Thyroid gland (tissue), 4 donors: ENCODE data around the gene FNTB. TPM values are rescaled to one million over a fixed set of nuclear protein-coding genes. Genes with fewer than 3 reads are reported as not detected.

ENCODE experiments used
- DNase-seq, 2 donors: peaks; one replicate each; pipeline ENCODE4 v3.0.0-alpha.2; 2019
- H3K27ac ChIP-seq, 3 donors: fragments of 200-600 bp; sonication (generic); 1 replicate in 2 of 3; 2 replicates in 1 of 3; pipeline ENCODE4 v1.5.1; 2016 to 2019; ENCODE audit warnings: mild to moderate bottlenecking in 1 of 3, moderate library complexity in 1 of 3
- H3K27me3 ChIP-seq: fragments of 200-600 bp; sonication (generic); one replicate; pipeline ENCODE4 v1.5.1; 2019
- H3K36me3 ChIP-seq, 2 donors: fragments of 200-600 bp; sonication (generic); one replicate each; pipeline ENCODE4 v1.5.1; 2016 to 2019
- H3K4me1 ChIP-seq, 2 donors: fragments of 200-600 bp; sonication (generic); one replicate each; pipeline ENCODE4 v1.5.1; 2017 to 2019
- H3K4me3 ChIP-seq, 3 donors: fragments of 200-600 bp; sonication (generic); replicated peaks in 1 of 3; 1 replicate in 2 of 3; 2 replicates in 1 of 3; pipeline ENCODE4 v1.5.1; 2016; ENCODE audit warnings: mild to moderate bottlenecking in 1 of 3
- H3K9me3 ChIP-seq: fragments of 200-600 bp; sonication (generic); one replicate; pipeline ENCODE4 v1.5.1; 2017
- POLR2A ChIP-seq, 2 donors: fragments of 450-650 bp; IDR thresholded peaks; one replicate each; pipeline ENCODE4 v1.6.1; 2017; ENCODE audit warnings: antibody characterized with exemption in 2 of 2, mild to moderate bottlenecking in 2 of 2, moderate library complexity in 1 of 2
- WGBS, 2 donors: methylation state at CpG; one replicate each; pipeline ENCODE4 v1.1.5; 2017; 5-methylcytosine and 5-hydroxymethylcytosine counted together
- intact Hi-C: fragments of 100-400 bp; cut with DNase I; formaldehyde crosslinking; loops from one replicate; pipeline ENCODE4 v1.15.1; 2023
- total RNA-seq, 4 donors: library from RNA; depleted of rRNA; stranded (reverse); fragments of >200 nt; gene quantifications; one replicate each; pipeline ENCODE4 v1.2.3, GENCODE V29; 2016
- TF ChIP-seq, protein P1 (sequence below), 6 experiments: fragments of 200-600 bp in 3 of 6; fragments of 450-650 bp in 3 of 6; sonication (generic) in 3 of 6; IDR thresholded peaks; one replicate each; pipeline ENCODE4 v1.5.1; 2016 to 2019; ENCODE audit warnings: antibody characterized with exemption in 6 of 6, mild to moderate bottlenecking in 2 of 6, inconsistent platforms in 1 of 6, moderate library complexity in 1 of 6

The FNTB gene
- total RNA-seq, 4 donors from 2014 or later, result 7.8 to 27.0 (median 18.8) TPM

DNA sequence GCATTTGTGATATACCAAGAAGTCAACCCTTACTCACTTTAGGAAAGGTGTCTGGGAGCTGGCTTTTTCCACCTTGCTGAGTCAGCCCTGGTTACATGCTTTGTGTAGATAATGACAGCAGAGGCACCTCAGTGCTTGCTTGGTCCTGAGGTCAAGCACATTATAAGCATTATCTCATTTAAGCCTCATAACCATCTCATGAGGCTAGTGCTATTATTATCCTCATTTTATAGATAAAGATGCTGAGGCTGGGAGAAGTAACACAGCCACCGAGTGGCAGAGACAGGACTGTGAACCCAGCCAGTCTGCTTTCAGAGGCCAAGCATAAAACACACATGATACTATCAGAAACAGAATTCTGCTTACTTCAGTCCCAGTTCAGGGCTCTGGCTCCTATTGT is 86.2 kb downstream of the FNTB start:
- peaks cover 29 to 42% of the 10 kb centered on the region in 2 donors for H3K4me1 ChIP-seq
- WGBS, 2 donors, result 64 to 90% methylated on average over 1 of the region's 1 CpG
- H3K27me3 ChIP-seq, result no peaks in the 10 kb centered on the region
- peak overlapping the region in 1 of 3 donors; percentile 18 for H3K27ac ChIP-seq
- no peaks in the 10 kb centered on the region for H3K9me3 ChIP-seq
- no peak for TF ChIP-seq POLR2A (IDR thresholded peaks at IDR 0.05)
- TF ChIP-seq, protein P1, sequence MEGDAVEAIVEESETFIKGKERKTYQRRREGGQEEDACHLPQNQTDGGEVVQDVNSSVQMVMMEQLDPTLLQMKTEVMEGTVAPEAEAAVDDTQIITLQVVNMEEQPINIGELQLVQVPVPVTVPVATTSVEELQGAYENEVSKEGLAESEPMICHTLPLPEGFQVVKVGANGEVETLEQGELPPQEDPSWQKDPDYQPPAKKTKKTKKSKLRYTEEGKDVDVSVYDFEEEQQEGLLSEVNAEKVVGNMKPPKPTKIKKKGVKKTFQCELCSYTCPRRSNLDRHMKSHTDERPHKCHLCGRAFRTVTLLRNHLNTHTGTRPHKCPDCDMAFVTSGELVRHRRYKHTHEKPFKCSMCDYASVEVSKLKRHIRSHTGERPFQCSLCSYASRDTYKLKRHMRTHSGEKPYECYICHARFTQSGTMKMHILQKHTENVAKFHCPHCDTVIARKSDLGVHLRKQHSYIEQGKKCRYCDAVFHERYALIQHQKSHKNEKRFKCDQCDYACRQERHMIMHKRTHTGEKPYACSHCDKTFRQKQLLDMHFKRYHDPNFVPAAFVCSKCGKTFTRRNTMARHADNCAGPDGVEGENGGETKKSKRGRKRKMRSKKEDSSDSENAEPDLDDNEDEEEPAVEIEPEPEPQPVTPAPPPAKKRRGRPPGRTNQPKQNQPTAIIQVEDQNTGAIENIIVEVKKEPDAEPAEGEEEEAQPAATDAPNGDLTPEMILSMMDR (IDR thresholded peaks at IDR 0.05), result no peak
- intact Hi-C loops, result no loop called here
- no peak overlapping the region for H3K4me3 ChIP-seq
- DNase-seq, result no peak
- H3K36me3 ChIP-seq, result peaks cover 10 to 24% of the 10 kb centered on the region in 2 donors

DNA sequence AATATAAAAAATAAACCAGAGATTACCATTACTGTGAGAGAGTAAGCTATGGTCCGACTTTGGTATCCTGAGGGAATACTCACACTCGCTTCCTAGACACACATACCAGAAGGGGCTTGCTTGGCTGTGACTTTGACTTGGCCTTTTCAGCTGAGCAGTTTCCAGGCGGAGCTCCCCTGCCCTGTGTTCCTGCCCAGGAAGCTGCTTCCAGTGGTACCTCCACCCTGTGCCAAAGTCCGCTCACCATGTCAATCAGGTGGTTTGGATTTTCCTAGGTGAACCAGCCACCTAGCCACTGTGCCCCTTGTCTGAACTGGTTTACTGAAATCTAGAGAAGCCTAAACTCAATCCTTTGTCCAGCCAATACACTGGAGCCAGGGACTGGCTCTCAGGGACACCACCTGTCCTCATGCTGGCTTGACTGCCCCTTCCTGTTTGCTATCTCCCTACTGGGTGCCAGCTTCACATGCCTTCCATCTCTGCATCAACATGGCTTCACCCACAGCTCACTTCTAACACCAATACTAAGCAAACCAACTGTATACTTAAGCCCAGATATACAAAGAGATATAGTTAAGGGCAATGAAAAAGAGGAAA is 87.0 kb downstream of the FNTB start:
- Histone ChIP-seq H3K4me1 (peaks cover 29 to 42% of the 10 kb centered on the region in 2 donors), H3K36me3 (peaks cover 12 to 27% of the 10 kb centered on the region in 2 donors), H3K27ac (peak overlapping the region; percentile 18 to 33 (median 20)), H3K27me3 (no peaks in the 10 kb centered on the region), H3K9me3 (no peaks in the 10 kb centered on the region), H3K4me3 (no peak overlapping the region)
- intact Hi-C loops, result no loop called here
- TF ChIP-seq, protein P1 (IDR thresholded peaks at IDR 0.05), result no peak
- 61 to 82% methylated on average over 3 to 4 of the region's 4 CpGs for WGBS, 2 donors
- DNase-seq, result peak; percentile 29 to 74

DNA sequence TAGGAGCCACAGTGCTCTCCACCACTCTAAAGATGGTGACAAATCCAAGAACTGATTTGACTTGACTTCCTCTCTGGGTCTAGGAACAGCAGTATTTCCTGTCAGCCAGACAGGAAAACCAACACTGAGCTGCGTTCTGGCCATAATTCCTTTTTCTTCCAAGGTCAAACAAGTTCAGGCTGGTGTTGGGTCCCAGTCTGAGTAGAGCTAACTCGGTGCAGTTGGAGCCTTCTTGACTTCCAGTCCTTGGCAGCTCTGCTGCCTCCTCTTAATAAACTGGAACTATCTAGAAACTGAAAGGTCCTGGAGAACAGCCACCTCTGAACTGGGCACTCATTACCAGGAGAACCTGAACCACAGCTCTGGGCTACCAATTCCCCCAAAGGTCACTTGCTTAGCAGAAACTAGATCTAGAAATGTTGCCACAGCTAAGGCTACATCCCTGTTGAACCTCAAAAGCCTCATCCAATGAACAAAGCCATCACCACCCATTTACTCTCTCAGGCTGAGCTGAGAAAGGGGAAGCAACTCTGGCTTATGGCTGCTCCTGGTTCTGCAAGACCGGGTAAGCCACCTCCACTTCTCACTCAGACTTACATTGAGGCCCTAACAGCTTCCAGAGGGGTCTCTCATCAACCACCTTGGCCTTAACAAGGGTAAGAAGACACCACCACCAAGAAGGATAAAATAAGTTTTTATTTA is 87.9 kb downstream of the FNTB start:
- no peak for TF ChIP-seq POLR2A (IDR thresholded peaks at IDR 0.05)
- TF ChIP-seq, protein P1 (IDR thresholded peaks at IDR 0.05), result no peak
- peak; percentile 16 to 44 for DNase-seq
- H3K4me1 ChIP-seq, result peaks cover 29 to 42% of the 10 kb centered on the region in 2 donors
- peak overlapping the region; percentile 13 to 20 (median 18) for H3K27ac ChIP-seq
- no peaks in the 10 kb centered on the region for H3K9me3 ChIP-seq
- WGBS, 2 donors, result 47 to 50% methylated on average over 3 of the region's 3 CpGs
- no peaks in the 10 kb centered on the region for H3K27me3 ChIP-seq
- intact Hi-C loops, result no loop called here
- H3K36me3 ChIP-seq, result peaks cover 12 to 25% of the 10 kb centered on the region in 2 donors
- no peak overlapping the region for H3K4me3 ChIP-seq

DNA sequence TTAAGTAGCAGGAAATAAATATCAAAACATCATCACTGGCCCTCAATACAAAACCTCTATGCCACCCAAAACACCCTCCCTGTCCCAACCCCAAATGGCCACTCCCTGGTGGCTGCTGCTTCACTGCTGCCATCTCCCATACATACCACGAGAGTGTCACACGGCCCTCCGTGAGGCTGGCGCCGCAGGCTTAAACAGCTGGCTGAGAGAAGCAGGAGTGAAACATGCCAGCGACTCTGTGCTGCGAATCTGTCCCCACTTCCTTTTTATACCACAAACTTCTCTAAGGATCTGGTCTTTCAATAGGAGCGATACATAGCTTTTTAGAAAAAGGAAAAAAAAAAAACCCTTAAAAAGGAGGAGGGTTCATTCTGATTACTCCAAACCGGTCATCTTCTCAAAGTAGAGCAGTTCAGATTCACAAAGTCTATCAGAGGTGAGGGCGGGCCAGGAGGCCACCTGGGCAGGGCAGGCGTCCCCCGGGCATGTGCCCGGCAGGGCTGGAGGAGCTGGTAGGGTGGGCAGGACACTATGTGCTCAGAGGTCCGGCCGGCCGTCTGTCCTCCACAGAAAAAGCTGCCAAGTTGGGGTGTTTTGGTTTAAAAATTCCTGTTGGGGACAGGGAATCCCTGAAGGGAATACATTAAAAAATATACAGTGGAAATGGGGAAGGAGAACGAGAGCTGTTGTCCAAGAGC is 89.1 kb downstream of the FNTB start:
- no peaks in the 10 kb centered on the region for H3K9me3 ChIP-seq
- intact Hi-C loops, result no loop called here
- H3K27me3 ChIP-seq, result no peaks in the 10 kb centered on the region
- H3K36me3 ChIP-seq, result peaks cover 12 to 23% of the 10 kb centered on the region in 2 donors
- H3K27ac ChIP-seq, result no peak overlapping the region
- H3K4me3 ChIP-seq, result no peak overlapping the region
- TF ChIP-seq, protein P1 (IDR thresholded peaks at IDR 0.05), result no peak
- no peak for TF ChIP-seq POLR2A (IDR thresholded peaks at IDR 0.05)
- DNase-seq, result no peak
- 89 to 94% methylated on average over 17 of the region's 17 CpGs for WGBS, 2 donors
- H3K4me1 ChIP-seq, result peaks cover 26 to 33% of the 10 kb centered on the region in 2 donors
